ENCODE measurements around the gene MROH9.

MROH9 gene

GRCh38 chr1:171084091-171084490 is 148.8 kb downstream of the MROH9 start:
- no peak for DNase-seq (ENCODE audit: low spot score)

- DNase-seq (ENCODE audit: low spot score) = no peak
These were observed 149.5 kb downstream of the MROH9 start for GRCh38 chr1:171084870-171085269.

- DNase-seq (ENCODE audit: low spot score) = no peak
These were observed 152.6 kb downstream of the MROH9 start for GRCh38 chr1:171087896-171088295.

GRCh38 chr1:171090604-171091003 is 155.3 kb downstream of the MROH9 start, which contains the start of gene FMO3:
TSS of gene FMO3 (plus strand) at chr1:171090905. CDS start at chr1:171092659, 1,754 bp downstream.
- DNase-seq (ENCODE audit: low spot score) = no peak

- no peak for DNase-seq (ENCODE audit: low spot score)
These were observed 168.5 kb downstream of the MROH9 start for GRCh38 chr1:171103862-171104261.

GRCh38 chr1:171107262-171107940 is 172.1 kb downstream of the MROH9 start:
- no peak for DNase-seq (ENCODE audit: low spot score)

GRCh38 chr1:171107969-171108368 is 172.6 kb downstream of the MROH9 start:
- DNase-seq (ENCODE audit: low spot score) = no peak

GRCh38 chr1:171109966-171110365 is 174.6 kb downstream of the MROH9 start:
- DNase-seq (ENCODE audit: low spot score) = no peak

GRCh38 chr1:171110621-171111326 is 175.4 kb downstream of the MROH9 start:
- no peak for DNase-seq (ENCODE audit: low spot score)

GRCh38 chr1:171112119-171112518 is 176.8 kb downstream of the MROH9 start:
- no peak for DNase-seq (ENCODE audit: low spot score)

GRCh38 chr1:171113382-171113781 is 178.0 kb downstream of the MROH9 start:
- DNase-seq (ENCODE audit: low spot score) = no peak

All from activated CD4-positive, alpha-beta T cell treated with anti-CD3 and anti-CD28 coated beads, Interleukin-2, Interleukin-4, amounts not matched to agents 100 ng/mL and 50 ng/mL, durations not matched to agents 16 hours and 8 hours (primary cell).